Prostate gland (tissue), 2 donors: ENCODE results near the gene TCHHL1.

Source experiments
- CTCF ChIP-seq, 4 experiments: fragments of 200-600 bp in 2 of 4; fragments of 450-650 bp in 2 of 4; sonication (generic) in 2 of 4; IDR thresholded peaks; 1 replicate in 3 of 4; 2 replicates in 1 of 4; pipeline ENCODE4 v1.5.1; 2016 to 2019; ENCODE audit warnings: antibody characterized with exemption in 4 of 4, mild to moderate bottlenecking in 2 of 4, moderate library complexity in 2 of 4
- POLR2A ChIP-seq: fragments of 450-650 bp; IDR thresholded peaks from one replicate; pipeline ENCODE4 v1.6.1; 2016; ENCODE audit warnings: antibody characterized with exemption, mild to moderate bottlenecking
- POLR2AphosphoS5 ChIP-seq: sonication (generic); formaldehyde crosslinking; IDR thresholded peaks from one replicate; pipeline ENCODE4 v1.6.1; 2017; ENCODE audit warnings: antibody characterized with exemption

- no peak for TF ChIP-seq POLR2A
- no peak for TF ChIP-seq POLR2AphosphoS5
- TF ChIP-seq CTCF (IDR thresholded peaks at IDR 0.05) = no peak
Measured at GRCh38 chr1:152044386-152044785, 44.5 kb downstream of the TCHHL1 start.
